HepG2 (cell line): ENCODE measurements around the gene MYH9. TPM values are rescaled to one million over a fixed set of nuclear protein-coding genes. Genes with fewer than 3 reads are reported as not detected.
A peak's percentile ranks its signal among the peaks of the same experiment; 100 is the strongest.

ENCODE experiments used
- AGO2 ChIP-seq: fragments of 200-400 bp; formaldehyde crosslinking; optimal IDR thresholded peaks from 2 replicates; pipeline ENCODE3; 2017; ENCODE audit warnings: mild to moderate bottlenecking, low read depth, low read length, moderate library complexity
- RBM22 ChIP-seq: fragments of 200-400 bp; formaldehyde crosslinking; optimal IDR thresholded peaks from 2 replicates; pipeline ENCODE3; 2017; ENCODE audit warnings: mild to moderate bottlenecking, low read length, moderate library complexity
- RFX3 ChIP-seq: IDR thresholded peaks from 2 replicates; pipeline ENCODE4 v1.6.1; 2016; ENCODE audit warnings: missing biosample characterization, missing genetic modification reagents
- ZBTB44 ChIP-seq: sonication (generic); formaldehyde crosslinking; IDR thresholded peaks from 2 replicates; pipeline ENCODE4 v1.4.0; 2020; ENCODE audit warnings: missing genetic modification reagents
- ZFP36L2 ChIP-seq: sonication (generic); formaldehyde crosslinking; IDR thresholded peaks from 2 replicates; pipeline ENCODE4 v1.4.0; 2020; ENCODE audit warnings: missing genetic modification reagents
- ZNF143 ChIP-seq: sonication (generic); formaldehyde crosslinking; IDR thresholded peaks from 2 replicates; pipeline ENCODE4 v1.4.0; 2020; ENCODE audit warnings: missing genetic modification reagents
- ZNF687 ChIP-seq: sonication (generic); formaldehyde crosslinking; IDR thresholded peaks from 2 replicates; pipeline ENCODE4 v1.5.1; 2020; ENCODE audit warnings: mild to moderate bottlenecking, missing genetic modification reagents, moderate library complexity
- ZNF83 ChIP-seq: sonication (generic); formaldehyde crosslinking; IDR thresholded peaks from 2 replicates; pipeline ENCODE4 v1.4.0; 2020; ENCODE audit warnings: missing genetic modification reagents, mild to moderate bottlenecking, borderline replicate concordance
- polyA plus RNA-seq, 8 experiments: library from polyadenylated mRNA; depleted of rRNA in 3 of 8; stranded (reverse) in 7 of 8; unstranded in 1 of 8; fragments of >200 nt; fragmentation: Illumina TruSeq in 4 of 8; extraction: Trizol in 4 of 8; gene quantifications; 2 replicates each; pipeline versions ENCODE4 v1.2.1 to v1.2.3, GENCODE V29; 2011 to 2016; ENCODE audit warnings: low read depth in 4 of 8, missing spikeins in 1 of 8, mixed read lengths in 1 of 8; ENCODE audit not compliant: insufficient read depth in 1 of 8
- total RNA-seq, 5 experiments: library from RNA; depleted of rRNA; stranded (reverse); fragments of >200 nt; fragmentation: Illumina TruSeq; extraction: Trizol; gene quantifications; 2 replicates each; pipeline ENCODE4 v1.2.3, GENCODE V29; 2016; ENCODE audit warnings: low read depth in 1 of 5

Gene MYH9
- total and polyA plus RNA-seq, 2 of the 13 experiments (the other 11 are each of a cell fraction or from before 2014, with no cell fraction given): 50.7 to 98.5 TPM

GRCh38 chr22:36334821-36335603 is 52.8 kb downstream of the MYH9 start (continued):
- TF ChIP-seq AGO2: peak; percentile 55
- TF ChIP-seq ZNF83 (CRISPR knock-in tag): no peak
- peak; percentile 26; the same call in 1 of the 2 replicates for TF ChIP-seq ZNF687
- no peak for TF ChIP-seq RFX3
- no peak for TF ChIP-seq RBM22
- TF ChIP-seq ZNF143 (CRISPR knock-in tag): no peak
- TF ChIP-seq ZFP36L2: no peak
- no peak for TF ChIP-seq ZBTB44 (CRISPR knock-in tag)
